ENCODE data around the gene USP6NL. TPM values are rescaled to one million over a fixed set of nuclear protein-coding genes. Genes with fewer than 3 reads are reported as not detected.

The USP6NL gene
- polyA plus RNA-seq, 1 experiment, result 13.0 TPM

GRCh38 chr10:11482306-11482705 is 129.1 kb downstream of the USP6NL start:
- no peak overlapping the region for H3K27ac ChIP-seq (ENCODE audit: low read depth, low read length)
- TF ChIP-seq, protein P1, sequence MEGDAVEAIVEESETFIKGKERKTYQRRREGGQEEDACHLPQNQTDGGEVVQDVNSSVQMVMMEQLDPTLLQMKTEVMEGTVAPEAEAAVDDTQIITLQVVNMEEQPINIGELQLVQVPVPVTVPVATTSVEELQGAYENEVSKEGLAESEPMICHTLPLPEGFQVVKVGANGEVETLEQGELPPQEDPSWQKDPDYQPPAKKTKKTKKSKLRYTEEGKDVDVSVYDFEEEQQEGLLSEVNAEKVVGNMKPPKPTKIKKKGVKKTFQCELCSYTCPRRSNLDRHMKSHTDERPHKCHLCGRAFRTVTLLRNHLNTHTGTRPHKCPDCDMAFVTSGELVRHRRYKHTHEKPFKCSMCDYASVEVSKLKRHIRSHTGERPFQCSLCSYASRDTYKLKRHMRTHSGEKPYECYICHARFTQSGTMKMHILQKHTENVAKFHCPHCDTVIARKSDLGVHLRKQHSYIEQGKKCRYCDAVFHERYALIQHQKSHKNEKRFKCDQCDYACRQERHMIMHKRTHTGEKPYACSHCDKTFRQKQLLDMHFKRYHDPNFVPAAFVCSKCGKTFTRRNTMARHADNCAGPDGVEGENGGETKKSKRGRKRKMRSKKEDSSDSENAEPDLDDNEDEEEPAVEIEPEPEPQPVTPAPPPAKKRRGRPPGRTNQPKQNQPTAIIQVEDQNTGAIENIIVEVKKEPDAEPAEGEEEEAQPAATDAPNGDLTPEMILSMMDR (IDR thresholded peaks at IDR 0.05; ENCODE audit: low read depth, low read length), result no peak
- no peaks in the 10 kb centered on the region for H3K9me3 ChIP-seq (ENCODE audit: control insufficient read depth, insufficient read depth, low read length)
- no peaks in the 10 kb centered on the region for H3K27me3 ChIP-seq (ENCODE audit: control insufficient read depth, insufficient read depth, low read length)
- no peak for DNase-seq (ENCODE audit: low read depth, low spot score)
- POLR2A ChIA-PET, result no interaction called here
- CTCF ChIA-PET, result interaction anchor here (0.6 kb wide), 1 partner anchor 147 kb away, joined by 3 read pairs; no protein-coding TSS in a partner anchor
- no peak overlapping the region for H3K4me3 ChIP-seq (ENCODE audit: low read depth, low read length)

- no peaks in the 10 kb centered on the region for H3K27me3 ChIP-seq (ENCODE audit: control insufficient read depth, insufficient read depth, low read length)
- CTCF ChIA-PET, result no interaction called here
Observed at GRCh38 chr10:11480687-11481086, 130.8 kb downstream of the USP6NL start.

GRCh38 chr10:11479300-11479699 is 132.2 kb downstream of the USP6NL start:
- no peaks in the 10 kb centered on the region for H3K9me3 ChIP-seq (ENCODE audit: control insufficient read depth, insufficient read depth, low read length)

More at GRCh38 chr10:11480687-11481086, 130.8 kb downstream of the USP6NL start:
- TF ChIP-seq, protein P1 (IDR thresholded peaks at IDR 0.05; ENCODE audit: low read depth, low read length), result no peak
- no peaks in the 10 kb centered on the region for H3K9me3 ChIP-seq (ENCODE audit: control insufficient read depth, insufficient read depth, low read length)
- POLR2A ChIA-PET, result no interaction called here
- no peak for DNase-seq (ENCODE audit: low read depth, low spot score)
- H3K4me3 ChIP-seq (ENCODE audit: low read depth, low read length), result no peak overlapping the region
- H3K27ac ChIP-seq (ENCODE audit: low read depth, low read length), result no peak overlapping the region

GRCh38 chr10:11478807-11479206 is 132.6 kb downstream of the USP6NL start:
- no peaks in the 10 kb centered on the region for H3K27me3 ChIP-seq (ENCODE audit: control insufficient read depth, insufficient read depth, low read length)
- no peak overlapping the region for H3K27ac ChIP-seq (ENCODE audit: low read depth, low read length)
- TF ChIP-seq, protein P1 (IDR thresholded peaks at IDR 0.05; ENCODE audit: low read depth, low read length), result no peak
- CTCF ChIA-PET, result interaction anchor here (0.6 to 1.0 kb wide), 2 partner anchors 18 to 246 kb away, joined by 3 read pairs; no protein-coding TSS in a partner anchor
- no peak for DNase-seq (ENCODE audit: low read depth, low spot score)
- no peak overlapping the region for H3K4me3 ChIP-seq (ENCODE audit: low read depth, low read length)
- POLR2A ChIA-PET, result no interaction called here
- no peaks in the 10 kb centered on the region for H3K9me3 ChIP-seq (ENCODE audit: control insufficient read depth, insufficient read depth, low read length)

More at GRCh38 chr10:11479300-11479699, 132.2 kb downstream of the USP6NL start:
- no peak for DNase-seq (ENCODE audit: low read depth, low spot score)
- CTCF ChIA-PET, result interaction anchor here (0.6 to 1.0 kb wide), 2 partner anchors 17 to 246 kb away, joined by 3 read pairs; no protein-coding TSS in a partner anchor
- Histone ChIP-seq H3K4me3 (ENCODE audit: low read depth, low read length) (no peak overlapping the region), H3K27me3 (ENCODE audit: control insufficient read depth, insufficient read depth, low read length) (no peaks in the 10 kb centered on the region), H3K27ac (ENCODE audit: low read depth, low read length) (no peak overlapping the region)
- TF ChIP-seq, protein P1 (IDR thresholded peaks at IDR 0.05; ENCODE audit: low read depth, low read length), result no peak
- POLR2A ChIA-PET, result no interaction called here

DNA sequence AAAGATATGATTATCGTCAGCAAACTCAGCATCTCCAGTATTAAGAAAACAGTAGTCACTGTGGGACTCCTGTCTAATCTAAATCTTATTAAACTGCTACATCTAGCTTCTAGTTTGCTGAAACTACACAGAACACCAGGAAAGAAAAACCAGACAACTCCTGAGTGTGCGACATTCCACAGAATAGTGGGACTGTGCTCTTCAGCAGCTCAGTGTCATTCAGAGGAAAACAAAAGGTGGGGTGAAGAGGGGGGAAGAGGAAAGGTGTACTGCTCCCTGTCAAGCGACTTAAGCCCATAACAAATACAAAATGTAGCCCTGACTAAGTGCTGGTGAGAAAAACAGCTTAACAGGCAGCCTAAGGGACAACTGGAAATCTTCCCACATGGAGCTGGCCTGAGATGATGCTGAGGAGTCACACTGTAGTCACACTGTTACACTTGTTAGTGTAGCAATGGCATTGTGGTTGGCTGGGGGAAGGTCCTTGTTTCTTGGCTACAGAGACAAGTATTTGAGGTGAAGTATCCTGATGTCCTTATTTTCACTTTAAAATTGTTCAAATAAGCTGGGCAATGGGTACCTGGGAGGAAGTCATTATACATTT is 135.5 kb downstream of the USP6NL start:
- Histone ChIP-seq H3K27ac (ENCODE audit: low read depth, low read length) (no peak overlapping the region), H3K4me3 (ENCODE audit: low read depth, low read length) (no peak overlapping the region), H3K9me3 (ENCODE audit: control insufficient read depth, insufficient read depth, low read length) (no peaks in the 10 kb centered on the region), H3K27me3 (ENCODE audit: control insufficient read depth, insufficient read depth, low read length) (no peaks in the 10 kb centered on the region)
- TF ChIP-seq, protein P1 (IDR thresholded peaks at IDR 0.05; ENCODE audit: low read depth, low read length), result no peak
- CTCF ChIA-PET, result interaction anchor here (0.6 to 1.8 kb wide), 4 partner anchors 20 to 582 kb away, joined by 3 to 6 read pairs (median 3); no protein-coding TSS in a partner anchor
- POLR2A ChIA-PET, result no interaction called here
- no peak for DNase-seq (ENCODE audit: low read depth, low spot score)
